ENCODE measurements around the gene ZCWPW2. TPM values are rescaled to one million over a fixed set of nuclear protein-coding genes. Genes with fewer than 3 reads are reported as not detected.

Gene ZCWPW2
- total and polyA plus RNA-seq, 7 donors: 0.25 to 6.4 (median 1.3) TPM; not detected in 1

DNA sequence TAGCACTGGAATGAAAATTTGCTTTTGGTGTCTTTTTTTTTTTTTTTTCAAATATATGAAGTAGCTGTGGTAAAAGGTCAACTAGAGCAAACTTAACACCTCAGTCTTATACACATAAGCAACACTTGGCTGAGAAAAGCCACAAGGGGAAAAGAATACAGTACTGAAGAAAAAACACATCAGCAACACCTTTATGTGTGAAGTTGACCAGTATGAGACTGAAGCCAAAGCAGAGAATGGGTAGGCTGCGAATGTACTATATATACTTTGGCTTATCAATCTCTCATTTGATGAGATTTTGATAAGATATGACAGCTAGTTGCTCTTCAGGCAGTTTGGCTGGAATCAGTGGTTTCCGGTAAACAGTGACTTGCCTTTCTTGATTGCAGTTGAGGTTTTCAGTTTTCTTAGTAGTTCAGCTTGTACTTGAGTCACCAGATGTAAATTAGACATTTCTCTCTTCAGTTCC is 22.0 kb upstream of the ZCWPW2 start:
- Histone ChIP-seq H3K27me3 (no peaks in the 10 kb centered on the region), H3K36me3 (peaks cover 0 to 72% (median 3%) of the 10 kb centered on the region in 4 donors), H3K4me1 (peaks cover 0 to 4% (median 0%) of the 10 kb centered on the region in 4 donors), H3K4me3 (no peak overlapping the region), H3K9me3 (no peaks in the 10 kb centered on the region), H3K27ac (no peak overlapping the region)
- TF ChIP-seq POLR2AphosphoS5 (IDR thresholded peaks at IDR 0.05) (no peak), EP300 (IDR thresholded peaks at IDR 0.05) (no peak), POLR2A (IDR thresholded peaks at IDR 0.05) (no peak)
- TF ChIP-seq, protein P1, sequence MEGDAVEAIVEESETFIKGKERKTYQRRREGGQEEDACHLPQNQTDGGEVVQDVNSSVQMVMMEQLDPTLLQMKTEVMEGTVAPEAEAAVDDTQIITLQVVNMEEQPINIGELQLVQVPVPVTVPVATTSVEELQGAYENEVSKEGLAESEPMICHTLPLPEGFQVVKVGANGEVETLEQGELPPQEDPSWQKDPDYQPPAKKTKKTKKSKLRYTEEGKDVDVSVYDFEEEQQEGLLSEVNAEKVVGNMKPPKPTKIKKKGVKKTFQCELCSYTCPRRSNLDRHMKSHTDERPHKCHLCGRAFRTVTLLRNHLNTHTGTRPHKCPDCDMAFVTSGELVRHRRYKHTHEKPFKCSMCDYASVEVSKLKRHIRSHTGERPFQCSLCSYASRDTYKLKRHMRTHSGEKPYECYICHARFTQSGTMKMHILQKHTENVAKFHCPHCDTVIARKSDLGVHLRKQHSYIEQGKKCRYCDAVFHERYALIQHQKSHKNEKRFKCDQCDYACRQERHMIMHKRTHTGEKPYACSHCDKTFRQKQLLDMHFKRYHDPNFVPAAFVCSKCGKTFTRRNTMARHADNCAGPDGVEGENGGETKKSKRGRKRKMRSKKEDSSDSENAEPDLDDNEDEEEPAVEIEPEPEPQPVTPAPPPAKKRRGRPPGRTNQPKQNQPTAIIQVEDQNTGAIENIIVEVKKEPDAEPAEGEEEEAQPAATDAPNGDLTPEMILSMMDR (IDR thresholded peaks at IDR 0.05): no peak
- 66 to 67% methylated on average over 2 of the region's 2 CpGs for WGBS, 2 donors
- DNase-seq: no peak
- intact Hi-C loops (cut with DNase I): loop anchor here (2.0 to 10.0 kb wide), 3 partner anchors 616 to 1192 kb away; no protein-coding TSS in a partner anchor

- Histone ChIP-seq H3K4me3 (no peak overlapping the region), H3K9me3 (no peaks in the 10 kb centered on the region), H3K27ac (no peak overlapping the region), H3K4me1 (peaks cover 0 to 4% (median 0%) of the 10 kb centered on the region in 4 donors), H3K27me3 (no peaks in the 10 kb centered on the region), H3K36me3 (peaks cover 0 to 78% (median 3%) of the 10 kb centered on the region in 4 donors)
- intact Hi-C loops (cut with DNase I): loop anchor here (10.0 kb wide), 2 partner anchors 1014 to 1194 kb away; no protein-coding TSS in a partner anchor
- TF ChIP-seq, protein P1 (IDR thresholded peaks at IDR 0.05): peak; percentile 32 to 72 (median 52)
- TF ChIP-seq POLR2A (IDR thresholded peaks at IDR 0.05): no peak
- TF ChIP-seq EP300 (IDR thresholded peaks at IDR 0.05): no peak
- TF ChIP-seq POLR2AphosphoS5 (IDR thresholded peaks at IDR 0.05): no peak
- WGBS, 2 donors: 70 to 78% methylated on average over 4 of the region's 4 CpGs
- DNase-seq: no peak
Observed at GRCh38 chr3:28328188-28329151, 20.1 kb upstream of the ZCWPW2 start.

GRCh38 chr3:28334552-28334951 is 14.0 kb upstream of the ZCWPW2 start:
- no peaks in the 10 kb centered on the region for H3K9me3 ChIP-seq
- intact Hi-C loops (cut with DNase I): no loop called here

DNA sequence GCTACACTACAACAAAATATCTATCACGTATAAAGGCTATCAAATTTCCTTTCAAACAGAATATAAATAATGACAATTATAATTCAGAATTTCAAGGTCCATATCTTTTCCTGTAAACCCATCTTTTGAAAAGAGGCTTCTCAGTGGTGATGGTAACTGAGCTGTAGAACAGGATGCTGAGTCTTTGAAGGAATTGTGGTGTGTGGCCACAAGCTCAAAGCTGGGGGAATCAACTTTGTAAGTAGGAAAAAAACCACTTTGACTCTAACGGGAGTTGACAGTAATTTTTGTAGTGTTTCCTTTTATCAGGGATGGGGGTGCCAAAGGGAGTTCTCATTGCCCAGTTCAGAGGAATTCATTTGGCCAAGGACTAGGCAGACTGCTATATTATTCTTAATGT is 13.3 kb upstream of the ZCWPW2 start:
- no peaks in the 10 kb centered on the region for H3K27me3 ChIP-seq
- TF ChIP-seq, protein P1 (IDR thresholded peaks at IDR 0.05): no peak
- TF ChIP-seq POLR2AphosphoS5 (IDR thresholded peaks at IDR 0.05) (no peak), EP300 (IDR thresholded peaks at IDR 0.05) (no peak), POLR2A (IDR thresholded peaks at IDR 0.05) (no peak)
- peaks cover 0 to 82% (median 0%) of the 10 kb centered on the region in 4 donors for H3K36me3 ChIP-seq
- H3K4me3 ChIP-seq: no peak overlapping the region
- H3K9me3 ChIP-seq: no peaks in the 10 kb centered on the region
- H3K4me1 ChIP-seq: no peaks in the 10 kb centered on the region
- 72 to 84% methylated on average over 2 of the region's 2 CpGs for WGBS, 2 donors
- intact Hi-C loops (cut with DNase I): no loop called here
- no peak overlapping the region for H3K27ac ChIP-seq
- no peak for DNase-seq

More at GRCh38 chr3:28334552-28334951, 14.0 kb upstream of the ZCWPW2 start:
- no peak for DNase-seq
- no peak overlapping the region for H3K27ac ChIP-seq
- TF ChIP-seq POLR2A (IDR thresholded peaks at IDR 0.05) (no peak), EP300 (IDR thresholded peaks at IDR 0.05) (no peak), POLR2AphosphoS5 (IDR thresholded peaks at IDR 0.05) (no peak)
- TF ChIP-seq, protein P1 (IDR thresholded peaks at IDR 0.05): no peak
- H3K4me3 ChIP-seq: no peak overlapping the region
- H3K4me1 ChIP-seq: no peaks in the 10 kb centered on the region
- no peaks in the 10 kb centered on the region for H3K27me3 ChIP-seq
- peaks cover 0 to 81% (median 0%) of the 10 kb centered on the region in 4 donors for H3K36me3 ChIP-seq
